ENCODE results near the gene KSR2.

DNA sequence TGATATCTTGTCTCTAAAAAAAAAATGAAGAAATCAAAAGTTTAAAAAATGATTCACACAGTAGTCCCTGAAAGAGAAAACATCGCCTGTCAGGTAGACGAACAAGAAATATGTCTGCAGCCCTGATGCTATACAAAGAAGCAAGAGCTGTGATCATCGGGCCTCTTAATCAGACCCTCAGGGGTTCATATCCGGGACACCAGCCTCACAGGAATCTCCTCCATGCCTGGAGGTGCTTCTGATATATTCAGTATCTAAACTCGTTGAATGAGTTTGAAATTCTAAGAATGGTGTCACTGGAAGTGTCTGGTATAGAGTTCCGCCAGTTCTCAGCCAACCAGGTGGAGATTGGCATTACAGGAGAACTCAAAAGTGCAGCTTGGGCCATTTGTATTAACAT, 64.7 kb downstream of the KSR2 start:
- TF ChIP-seq ZBTB26 (tag by site-specific recombination; optimal IDR thresholded peaks at IDR 0.05) (no peak), GLI2 (tag by site-specific recombination; IDR thresholded peaks at IDR 0.05; ENCODE audit: borderline replicate concordance, low read depth) (no peak), ZNF777 (tag by site-specific recombination; IDR thresholded peaks at IDR 0.05; ENCODE audit: borderline replicate concordance) (no peak), MZF1 (tag by site-specific recombination; IDR thresholded peaks at IDR 0.05; ENCODE audit: borderline replicate concordance) (no peak), HOXA7 (CRISPR knock-in tag; IDR thresholded peaks at IDR 0.05; ENCODE audit: borderline replicate concordance) (no peak), ZNF133 (tag by site-specific recombination; IDR thresholded peaks at IDR 0.05) (no peak), GLI4 (tag by site-specific recombination; IDR thresholded peaks at IDR 0.05) (no peak), ZNF629 (tag by site-specific recombination; IDR thresholded peaks at IDR 0.05) (no peak), YY1 (tag by site-specific recombination; IDR thresholded peaks at IDR 0.05) (no peak)
- TF ChIP-seq, protein P1, sequence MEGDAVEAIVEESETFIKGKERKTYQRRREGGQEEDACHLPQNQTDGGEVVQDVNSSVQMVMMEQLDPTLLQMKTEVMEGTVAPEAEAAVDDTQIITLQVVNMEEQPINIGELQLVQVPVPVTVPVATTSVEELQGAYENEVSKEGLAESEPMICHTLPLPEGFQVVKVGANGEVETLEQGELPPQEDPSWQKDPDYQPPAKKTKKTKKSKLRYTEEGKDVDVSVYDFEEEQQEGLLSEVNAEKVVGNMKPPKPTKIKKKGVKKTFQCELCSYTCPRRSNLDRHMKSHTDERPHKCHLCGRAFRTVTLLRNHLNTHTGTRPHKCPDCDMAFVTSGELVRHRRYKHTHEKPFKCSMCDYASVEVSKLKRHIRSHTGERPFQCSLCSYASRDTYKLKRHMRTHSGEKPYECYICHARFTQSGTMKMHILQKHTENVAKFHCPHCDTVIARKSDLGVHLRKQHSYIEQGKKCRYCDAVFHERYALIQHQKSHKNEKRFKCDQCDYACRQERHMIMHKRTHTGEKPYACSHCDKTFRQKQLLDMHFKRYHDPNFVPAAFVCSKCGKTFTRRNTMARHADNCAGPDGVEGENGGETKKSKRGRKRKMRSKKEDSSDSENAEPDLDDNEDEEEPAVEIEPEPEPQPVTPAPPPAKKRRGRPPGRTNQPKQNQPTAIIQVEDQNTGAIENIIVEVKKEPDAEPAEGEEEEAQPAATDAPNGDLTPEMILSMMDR (tag by site-specific recombination; IDR thresholded peaks at IDR 0.05), result no peak

Measured in HEK293 (cell line).